ENCODE data around the gene FOXI1.

FOXI1 gene

GRCh38 chr5:170126061-170126460 is 20.4 kb downstream of the FOXI1 start:
- no peak overlapping the region for H3K4me3 ChIP-seq (ENCODE audit: low read length, poor library complexity, severe bottlenecking)
- no peaks in the 10 kb centered on the region for H3F3A ChIP-seq (ENCODE audit: low read depth)
- TF ChIP-seq CTCF (conservative IDR thresholded peaks at IDR 0.05; ENCODE audit: low read length): no peak
- no peak for TF ChIP-seq EZH2phosphoT487 (IDR thresholded peaks at IDR 0.05; ENCODE audit: borderline replicate concordance)
- H3K36me3 ChIP-seq (ENCODE audit: insufficient read depth, low read length): no peaks in the 10 kb centered on the region
- H3K9me3 ChIP-seq (ENCODE audit: insufficient read depth, low read depth, low read length): no peaks in the 10 kb centered on the region; the same call in 1 of the 2 replicates
- no peak overlapping the region for H3K4me2 ChIP-seq (ENCODE audit: low read depth, low read length, poor library complexity, severe bottlenecking)
- no peaks in the 10 kb centered on the region for H3K27me3 ChIP-seq (ENCODE audit: insufficient read depth, low read length, poor library complexity, severe bottlenecking)
- no peaks in the 10 kb centered on the region for H3K9me2 ChIP-seq (replicated peaks; ENCODE audit: low read depth, low read length)
- no peaks in the 10 kb centered on the region for H3K79me2 ChIP-seq (ENCODE audit: insufficient read depth, low read length)
- no peak overlapping the region for H2AFZ ChIP-seq (ENCODE audit: low read length)
- H4K20me1 ChIP-seq (ENCODE audit: insufficient read depth, low read length, poor library complexity, severe bottlenecking): no peaks in the 10 kb centered on the region
- H3K4me1 ChIP-seq (ENCODE audit: insufficient read depth, low read length, poor library complexity, severe bottlenecking): no peaks in the 10 kb centered on the region
- no peak overlapping the region for H3K9ac ChIP-seq (ENCODE audit: low read depth, low read length, poor library complexity, severe bottlenecking)

DNA sequence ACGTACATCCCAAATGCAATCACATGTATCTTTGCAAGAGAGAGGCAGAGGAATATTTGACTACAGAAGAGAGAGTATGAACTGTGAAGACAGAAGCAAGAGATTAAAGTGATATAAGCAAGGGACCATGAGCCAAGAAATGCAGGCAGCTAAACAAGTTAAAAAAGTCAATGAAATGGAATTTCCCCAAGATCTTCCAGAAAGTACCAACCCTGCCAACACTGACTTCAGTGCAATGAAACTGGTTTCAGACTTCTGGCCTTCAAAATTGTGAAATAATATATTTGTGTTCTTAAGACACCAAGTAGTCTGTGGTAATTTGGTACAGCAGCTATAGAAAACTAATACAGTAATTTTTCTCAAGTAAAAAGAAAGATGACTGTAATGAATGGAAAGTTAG is 20.9 kb downstream of the FOXI1 start:
- Histone ChIP-seq H2AFZ (ENCODE audit: low read length) (no peak overlapping the region), H3K4me1 (ENCODE audit: insufficient read depth, low read length, poor library complexity, severe bottlenecking) (no peaks in the 10 kb centered on the region), H3K36me3 (ENCODE audit: insufficient read depth, low read length) (no peaks in the 10 kb centered on the region), H3K9me3 (ENCODE audit: insufficient read depth, low read depth, low read length) (no peaks in the 10 kb centered on the region; the same call in 1 of the 2 replicates), H3K27me3 (ENCODE audit: insufficient read depth, low read length, poor library complexity, severe bottlenecking) (no peaks in the 10 kb centered on the region), H4K20me1 (ENCODE audit: insufficient read depth, low read length, poor library complexity, severe bottlenecking) (no peaks in the 10 kb centered on the region), H3K9me2 (replicated peaks; ENCODE audit: low read depth, low read length) (no peaks in the 10 kb centered on the region), H3K4me2 (ENCODE audit: low read depth, low read length, poor library complexity, severe bottlenecking) (no peak overlapping the region), H3K9ac (ENCODE audit: low read depth, low read length, poor library complexity, severe bottlenecking) (no peak overlapping the region), H3F3A (ENCODE audit: low read depth) (no peaks in the 10 kb centered on the region), H3K4me3 (ENCODE audit: low read length, poor library complexity, severe bottlenecking) (no peak overlapping the region), H3K79me2 (ENCODE audit: insufficient read depth, low read length) (no peaks in the 10 kb centered on the region)
- TF ChIP-seq EZH2phosphoT487 (IDR thresholded peaks at IDR 0.05; ENCODE audit: borderline replicate concordance): no peak
- TF ChIP-seq CTCF (conservative IDR thresholded peaks at IDR 0.05; ENCODE audit: low read length): no peak

- H3K79me2 ChIP-seq (ENCODE audit: insufficient read depth, low read length): no peaks in the 10 kb centered on the region
- H3K9me3 ChIP-seq (ENCODE audit: insufficient read depth, low read depth, low read length): no peaks in the 10 kb centered on the region
- H3K27me3 ChIP-seq (ENCODE audit: insufficient read depth, low read length, poor library complexity, severe bottlenecking): no peaks in the 10 kb centered on the region
- H3K9me2 ChIP-seq (replicated peaks; ENCODE audit: low read depth, low read length): no peaks in the 10 kb centered on the region
- H3K4me2 ChIP-seq (ENCODE audit: low read depth, low read length, poor library complexity, severe bottlenecking): no peak overlapping the region
- no peaks in the 10 kb centered on the region for H3K4me1 ChIP-seq (ENCODE audit: insufficient read depth, low read length, poor library complexity, severe bottlenecking)
- no peaks in the 10 kb centered on the region for H3F3A ChIP-seq (ENCODE audit: low read depth)
- no peaks in the 10 kb centered on the region for H3K36me3 ChIP-seq (ENCODE audit: insufficient read depth, low read length)
- TF ChIP-seq CTCF (conservative IDR thresholded peaks at IDR 0.05; ENCODE audit: low read length) (no peak), EZH2phosphoT487 (IDR thresholded peaks at IDR 0.05; ENCODE audit: borderline replicate concordance) (no peak)
- no peak overlapping the region for H2AFZ ChIP-seq (ENCODE audit: low read length)
- H3K4me3 ChIP-seq (ENCODE audit: low read length, poor library complexity, severe bottlenecking): no peak overlapping the region
- no peak overlapping the region for H3K9ac ChIP-seq (ENCODE audit: low read depth, low read length, poor library complexity, severe bottlenecking)
- no peaks in the 10 kb centered on the region for H4K20me1 ChIP-seq (ENCODE audit: insufficient read depth, low read length, poor library complexity, severe bottlenecking)
Measured at GRCh38 chr5:170131235-170131634, 25.5 kb downstream of the FOXI1 start.
